A673 (cell line): ENCODE results near the gene METAP2.

Source experiments
- EZH2 ChIP-seq: fragments of 200-600 bp; sonication (generic); IDR thresholded peaks from 2 replicates; pipeline ENCODE4 v1.6.1; 2017; ENCODE audit warnings: borderline replicate concordance, low read depth, mild to moderate bottlenecking, mixed read lengths, antibody characterized with exemption, low read length; ENCODE audit not compliant: poor library complexity, severe bottlenecking
- TF ChIP-seq, protein P1 (sequence below): fragments of 300-800, 200-600 bp; sonication (generic); conservative IDR thresholded peaks from 2 replicates; pipeline ENCODE4 v1.5.1; 2017; ENCODE audit warnings: low read depth, mild to moderate bottlenecking, antibody characterized with exemption, low read length, moderate library complexity, mixed read lengths

DNA sequence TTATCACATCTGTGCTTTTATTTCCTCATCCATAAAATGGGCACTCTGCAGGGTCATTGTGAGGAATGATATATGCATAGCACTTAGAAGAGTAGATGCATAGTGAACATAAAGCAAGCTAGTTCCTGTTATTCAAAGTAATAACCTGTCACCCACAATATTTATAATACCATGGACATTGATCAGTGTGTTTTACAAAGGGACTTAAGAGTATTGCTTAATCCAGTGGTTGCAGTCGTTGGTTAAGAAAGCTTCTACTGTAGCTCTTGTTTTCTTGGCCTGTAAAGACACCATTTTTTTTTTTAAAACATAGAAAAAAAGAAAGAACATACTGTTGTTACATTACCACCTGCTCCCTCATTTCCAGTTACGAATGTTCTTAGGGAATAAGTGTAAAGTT is 13.1 kb downstream of the METAP2 start:
- TF ChIP-seq EZH2, result no peak
- TF ChIP-seq, protein P1, sequence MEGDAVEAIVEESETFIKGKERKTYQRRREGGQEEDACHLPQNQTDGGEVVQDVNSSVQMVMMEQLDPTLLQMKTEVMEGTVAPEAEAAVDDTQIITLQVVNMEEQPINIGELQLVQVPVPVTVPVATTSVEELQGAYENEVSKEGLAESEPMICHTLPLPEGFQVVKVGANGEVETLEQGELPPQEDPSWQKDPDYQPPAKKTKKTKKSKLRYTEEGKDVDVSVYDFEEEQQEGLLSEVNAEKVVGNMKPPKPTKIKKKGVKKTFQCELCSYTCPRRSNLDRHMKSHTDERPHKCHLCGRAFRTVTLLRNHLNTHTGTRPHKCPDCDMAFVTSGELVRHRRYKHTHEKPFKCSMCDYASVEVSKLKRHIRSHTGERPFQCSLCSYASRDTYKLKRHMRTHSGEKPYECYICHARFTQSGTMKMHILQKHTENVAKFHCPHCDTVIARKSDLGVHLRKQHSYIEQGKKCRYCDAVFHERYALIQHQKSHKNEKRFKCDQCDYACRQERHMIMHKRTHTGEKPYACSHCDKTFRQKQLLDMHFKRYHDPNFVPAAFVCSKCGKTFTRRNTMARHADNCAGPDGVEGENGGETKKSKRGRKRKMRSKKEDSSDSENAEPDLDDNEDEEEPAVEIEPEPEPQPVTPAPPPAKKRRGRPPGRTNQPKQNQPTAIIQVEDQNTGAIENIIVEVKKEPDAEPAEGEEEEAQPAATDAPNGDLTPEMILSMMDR, result no peak
